Heart left ventricle (tissue), 16 donors: Measurements from ENCODE around the gene GDI1. TPM values are rescaled to one million over a fixed set of nuclear protein-coding genes. Genes with fewer than 3 reads are reported as not detected.

Experiments
- ATAC-seq, 4 donors: fragments of 200-7000 bp; cut with Tn5 transposase; one replicate each; pipeline ENCODE4 v1.9.1; 2020 to 2022; ENCODE audit warnings: moderate library complexity in 4 of 4, mild to moderate bottlenecking in 3 of 4, moderate number of reproducible peaks in 1 of 4
- DNase-seq, 5 donors: peaks; one replicate each; pipeline ENCODE4 v3.0.0-alpha.2; 2020
- H3K27ac ChIP-seq, 12 donors: fragments of 200-600 bp; sonication (generic) in 4 of 12; one replicate each; pipeline versions ENCODE4 v1.5.0 to v1.8.0; 2016 to 2022; ENCODE audit warnings: mild to moderate bottlenecking in 2 of 12
- H3K27me3 ChIP-seq, 9 donors: fragments of 200-600 bp; sonication (generic) in 2 of 9; one replicate each; pipeline versions ENCODE4 v1.5.1 to v1.8.0; 2016 to 2022; ENCODE audit warnings: mild to moderate bottlenecking in 3 of 9
- H3K36me3 ChIP-seq, 9 donors: fragments of 200-600 bp; sonication (generic) in 2 of 9; one replicate each; pipeline versions ENCODE4 v1.5.0 to v1.8.0; 2018 to 2022; ENCODE audit warnings: mild to moderate bottlenecking in 2 of 9
- H3K4me1 ChIP-seq, 12 donors: fragments of 200-600 bp; sonication (generic) in 4 of 12; one replicate each; pipeline versions ENCODE4 v1.5.0 to v1.8.0; 2016 to 2022; ENCODE audit warnings: mild to moderate bottlenecking in 3 of 12
- H3K4me3 ChIP-seq, 12 donors: fragments of 200-600 bp; sonication (generic) in 4 of 12; one replicate each; pipeline versions ENCODE4 v1.5.0 to v1.8.0; 2017 to 2022; ENCODE audit warnings: mild to moderate bottlenecking in 9 of 12, moderate library complexity in 4 of 12
- H3K9me3 ChIP-seq, 12 donors: fragments of 200-600 bp; sonication (generic) in 4 of 12; one replicate each; pipeline versions ENCODE4 v1.5.0 to v1.8.0; 2016 to 2022; ENCODE audit warnings: mild to moderate bottlenecking in 1 of 12
- POLR2A ChIP-seq, 2 donors: fragments of 450-650 bp; IDR thresholded peaks; one replicate each; pipeline ENCODE4 v1.6.1; 2017; ENCODE audit warnings: antibody characterized with exemption in 2 of 2, mild to moderate bottlenecking in 2 of 2, moderate library complexity in 2 of 2
- whole genome bisulfite sequencing, 4 donors: extraction: QIAGEN DNeasy Blood & Tissue Kit in 2 of 4; methylation state at CpG; one replicate each; pipeline versions ENCODE4 v1.1.5 to v1.1.7; 2013 to 2018; 5-methylcytosine and 5-hydroxymethylcytosine counted together
- intact Hi-C, 10 donors: fragments of 100-400 bp; cut with DNase I; formaldehyde crosslinking; loops; one replicate each; pipeline versions ENCODE4 v1.11.1 to v1.14.2; 2022
- polyA plus RNA-seq, 2 donors: library from polyadenylated mRNA; stranded (reverse); fragments of 200-250 nt; gene quantifications; one replicate each; pipeline ENCODE4 v1.2.3, GENCODE V29; 2013
- total RNA-seq, 9 donors: library from RNA; depleted of rRNA in 2 of 9; stranded (reverse); fragments of >200 nt in 2 of 9; fragmentation: NEBNext Ultra II Directional in 3 of 9; extraction: Animal tissue kit (Norgen Biotek cat#: 25700) in 3 of 9; gene quantifications; one replicate each; pipeline versions ENCODE4 v1.1.0 to v1.2.4, GENCODE V29; 2016 to 2023
- TF ChIP-seq, protein P1 (sequence below), 12 donors: fragments of 200-600 bp; sonication (generic) in 4 of 12; IDR thresholded peaks; one replicate each; pipeline versions ENCODE4 v1.5.0 to v1.8.0; 2018 to 2022; ENCODE audit warnings: antibody characterized with exemption in 12 of 12, mild to moderate bottlenecking in 5 of 12
- donor health status: ischemic (EF 13 %, LVEDD 7.1; RV severe dilation, severe dysfunction).
- donor health status: healthy with polysubstance abuse.
- donor health status: DM: no; HTN: yes; CAD: no.
- donor health status: DM: no; HTN: no; CAD: no.
- donor health status: ischemic (EF 25% LVEDD 6.9; RV normal size, moderate dysfunction).
- donor health status: ischemic (EF 25% LVEDD 5.7; RV mildly dilated, moderate dysfunction).
- donor health status: healthy.
- donor health status: DM: yes; HTN: yes; CAD: no.
- donor health status: ischemic (EF 35%, LVEDD 5.7; RV mildly dilated, moderate dysfunction).
- donor health status: nonischemic (EF 11% LVEDD 7.7; RV severe dilation, severe dysfunction).
- donor health status: DM: yes; HTN: yes; CAD: no.
- donor health status: PGD.
- donor health status: ischemic (EF 29% LVEDD 5.4; RV normal size, mild dysfunction).
- donor health status: nonischemic (EF 23%, LVEDD 6.1; RV moderate dilation, normal function).

GDI1 gene
- total and polyA plus RNA-seq, 11 donors, result 73.6 to 152 (median 92.2) TPM

DNA sequence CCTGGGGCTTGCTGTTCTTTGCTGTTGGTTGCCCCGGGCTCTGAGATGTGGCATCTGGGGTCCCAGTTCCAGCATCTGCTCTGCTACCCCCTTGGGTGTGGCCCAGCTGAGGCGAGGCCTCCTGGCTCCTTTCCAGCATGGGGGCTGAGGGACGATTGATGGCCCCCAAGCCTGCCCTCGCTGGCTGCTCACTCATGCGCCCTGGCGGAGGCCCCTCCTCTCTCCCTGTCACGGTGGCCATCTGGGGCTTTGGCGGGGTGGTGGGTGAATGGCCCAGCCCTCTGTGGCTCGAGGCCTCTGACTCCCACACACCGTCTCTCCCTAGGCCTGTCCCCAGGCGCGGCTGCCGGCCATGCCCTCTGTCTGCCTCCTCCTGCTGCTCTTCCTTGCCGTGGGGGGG is 22.9 kb downstream of the GDI1 start:
- peak overlapping the region in 1 of 12 donors; percentile 23 for H3K27ac ChIP-seq
- no peaks in the 10 kb centered on the region for H3K9me3 ChIP-seq
- 50 to 73% (median 64%) methylated on average over 10 to 14 of the region's 14 CpGs for WGBS, 4 donors
- H3K36me3 ChIP-seq, result peaks cover 0 to 12% (median 0%) of the 10 kb centered on the region in 9 donors
- peak in 1 of 4 donors; percentile 28 for ATAC-seq
- no peaks in the 10 kb centered on the region for H3K27me3 ChIP-seq
- intact Hi-C loops, result no loop called here
- peak in 1 of 5 donors; percentile 35 for DNase-seq
- peaks cover 0 to 13% (median 0%) of the 10 kb centered on the region in 12 donors for H3K4me1 ChIP-seq
- TF ChIP-seq POLR2A (IDR thresholded peaks at IDR 0.05), result no peak
- TF ChIP-seq, protein P1, sequence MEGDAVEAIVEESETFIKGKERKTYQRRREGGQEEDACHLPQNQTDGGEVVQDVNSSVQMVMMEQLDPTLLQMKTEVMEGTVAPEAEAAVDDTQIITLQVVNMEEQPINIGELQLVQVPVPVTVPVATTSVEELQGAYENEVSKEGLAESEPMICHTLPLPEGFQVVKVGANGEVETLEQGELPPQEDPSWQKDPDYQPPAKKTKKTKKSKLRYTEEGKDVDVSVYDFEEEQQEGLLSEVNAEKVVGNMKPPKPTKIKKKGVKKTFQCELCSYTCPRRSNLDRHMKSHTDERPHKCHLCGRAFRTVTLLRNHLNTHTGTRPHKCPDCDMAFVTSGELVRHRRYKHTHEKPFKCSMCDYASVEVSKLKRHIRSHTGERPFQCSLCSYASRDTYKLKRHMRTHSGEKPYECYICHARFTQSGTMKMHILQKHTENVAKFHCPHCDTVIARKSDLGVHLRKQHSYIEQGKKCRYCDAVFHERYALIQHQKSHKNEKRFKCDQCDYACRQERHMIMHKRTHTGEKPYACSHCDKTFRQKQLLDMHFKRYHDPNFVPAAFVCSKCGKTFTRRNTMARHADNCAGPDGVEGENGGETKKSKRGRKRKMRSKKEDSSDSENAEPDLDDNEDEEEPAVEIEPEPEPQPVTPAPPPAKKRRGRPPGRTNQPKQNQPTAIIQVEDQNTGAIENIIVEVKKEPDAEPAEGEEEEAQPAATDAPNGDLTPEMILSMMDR (IDR thresholded peaks at IDR 0.05), result no peak
- H3K4me3 ChIP-seq, result peak overlapping the region in 6 of 12 donors; percentile 61 to 85 (median 68)

DNA sequence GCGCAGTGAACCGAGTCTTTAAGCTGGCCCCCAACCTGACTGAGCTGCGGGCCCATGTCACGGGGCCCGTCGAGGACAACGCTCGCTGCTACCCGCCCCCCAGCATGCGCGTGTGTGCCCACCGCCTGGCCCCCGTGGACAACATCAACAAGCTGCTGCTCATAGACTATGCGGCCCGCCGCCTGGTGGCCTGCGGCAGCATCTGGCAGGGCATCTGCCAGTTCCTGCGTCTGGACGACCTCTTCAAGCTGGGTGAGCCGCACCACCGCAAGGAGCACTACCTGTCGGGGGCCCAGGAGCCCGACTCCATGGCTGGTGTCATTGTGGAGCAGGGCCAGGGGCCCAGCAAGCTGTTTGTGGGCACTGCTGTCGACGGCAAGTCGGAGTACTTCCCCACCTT is 23.4 kb downstream of the GDI1 start:
- H3K27ac ChIP-seq, result no peak overlapping the region
- intact Hi-C loops, result no loop called here
- H3K9me3 ChIP-seq, result no peaks in the 10 kb centered on the region
- peaks cover 0 to 13% (median 0%) of the 10 kb centered on the region in 12 donors for H3K4me1 ChIP-seq
- H3K4me3 ChIP-seq, result peak overlapping the region in 1 of 12 donors; percentile 64
- DNase-seq, result peak in 1 of 5 donors; percentile 33
- H3K36me3 ChIP-seq, result peaks cover 0 to 15% (median 0%) of the 10 kb centered on the region in 9 donors
- no peak for ATAC-seq
- TF ChIP-seq, protein P1 (IDR thresholded peaks at IDR 0.05), result no peak
- no peak for TF ChIP-seq POLR2A (IDR thresholded peaks at IDR 0.05)
- H3K27me3 ChIP-seq, result no peaks in the 10 kb centered on the region
- WGBS, 4 donors, result 87 to 89% (median 88%) methylated on average over 18 to 26 of the region's 26 CpGs

DNA sequence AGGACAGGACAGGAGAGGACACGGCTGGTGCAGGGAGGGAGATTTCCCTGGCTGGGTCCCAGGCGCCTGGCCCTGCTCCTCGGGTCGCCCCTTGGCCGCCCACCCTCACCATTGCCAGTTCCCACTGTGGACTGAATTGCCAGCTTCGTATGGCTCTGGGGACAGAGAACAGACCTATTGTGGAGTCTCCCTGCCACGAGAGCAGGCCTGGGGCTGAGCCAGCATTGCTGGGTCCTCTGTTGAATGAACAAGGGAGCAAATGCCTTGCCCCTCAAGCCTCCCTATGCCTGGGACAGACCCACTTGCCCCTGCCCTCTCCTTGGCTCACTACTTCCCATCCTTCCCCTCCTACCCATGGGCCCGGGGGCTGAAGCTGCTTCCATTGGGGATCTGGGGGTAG is 25.4 kb downstream of the GDI1 start:
- Histone ChIP-seq H3K4me3 (no peak overlapping the region), H3K27me3 (no peaks in the 10 kb centered on the region), H3K4me1 (peaks cover 0 to 13% (median 0%) of the 10 kb centered on the region in 12 donors), H3K36me3 (peaks cover 0 to 32% (median 3%) of the 10 kb centered on the region in 9 donors), H3K27ac (no peak overlapping the region), H3K9me3 (no peaks in the 10 kb centered on the region)
- 76 to 82% (median 78%) methylated on average over 8 of the region's 8 CpGs for WGBS, 4 donors
- TF ChIP-seq POLR2A (IDR thresholded peaks at IDR 0.05), result no peak
- TF ChIP-seq, protein P1 (IDR thresholded peaks at IDR 0.05), result no peak
- intact Hi-C loops, result no loop called here
- DNase-seq (peak in 1 of 5 donors; percentile 22), ATAC-seq (no peak)

DNA sequence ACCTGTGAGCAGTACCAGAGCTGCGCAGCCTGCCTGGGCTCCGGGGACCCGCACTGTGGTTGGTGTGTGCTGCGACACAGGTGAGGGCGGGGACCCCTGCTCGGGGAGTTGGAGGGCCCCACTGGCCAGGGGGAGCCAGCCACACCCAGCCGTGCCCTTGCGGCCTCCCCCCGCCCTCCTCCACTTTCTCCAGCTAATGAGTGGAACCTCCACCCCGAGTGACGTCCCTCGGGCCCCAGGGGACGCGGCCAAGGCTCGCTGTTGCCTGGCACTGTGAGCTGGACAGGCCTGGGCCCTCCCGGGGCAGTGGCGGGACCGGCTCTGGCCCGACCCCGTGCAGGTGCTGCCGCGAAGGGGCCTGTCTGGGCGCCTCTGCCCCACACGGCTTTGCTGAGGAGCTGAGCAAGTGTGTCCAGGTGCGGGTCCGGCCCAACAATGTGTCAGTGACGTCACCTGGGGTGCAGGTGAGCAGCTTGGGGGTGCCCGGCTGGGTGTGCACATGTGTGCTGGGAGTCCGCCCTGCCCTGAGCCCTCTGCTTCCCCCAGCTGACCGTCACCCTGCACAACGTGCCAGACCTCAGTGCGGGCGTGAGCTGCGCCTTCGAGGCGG is 26.8 kb downstream of the GDI1 start:
- no peaks in the 10 kb centered on the region for H3K27me3 ChIP-seq
- 86 to 95% (median 91%) methylated on average over 19 to 36 of the region's 36 CpGs for WGBS, 4 donors

More for the DNA sequence above, 26.8 kb downstream of the GDI1 start:
- TF ChIP-seq, protein P1 (IDR thresholded peaks at IDR 0.05), result no peak
- TF ChIP-seq POLR2A (IDR thresholded peaks at IDR 0.05), result no peak
- no peaks in the 10 kb centered on the region for H3K9me3 ChIP-seq
- intact Hi-C loops, result no loop called here
- H3K4me3 ChIP-seq, result no peak overlapping the region
- H3K27ac ChIP-seq, result no peak overlapping the region
- H3K4me1 ChIP-seq, result peaks cover 0 to 10% (median 0%) of the 10 kb centered on the region in 12 donors
- DNase-seq (peak in 1 of 5 donors; percentile 48), ATAC-seq (no peak)
- peaks cover 0 to 39% (median 4%) of the 10 kb centered on the region in 9 donors for H3K36me3 ChIP-seq
